HG03064 (cell line): ENCODE data around the gene MS4A6A.
"Not testable (repeated sequence)": the region's sequence is repeated elsewhere in the genome, so short reads cannot be mapped to it uniquely, and the experiment has no call there.

Experiments used
- ATAC-seq: cut with Tn5 transposase; IDR thresholded peaks from one replicate; pipeline ENCODE4 v1.9.1; 2021; ENCODE audit warnings: low read depth; ENCODE audit not compliant: unreplicated experiment

The MS4A6A gene

GRCh38 chr11:60182541-60183330, at the start of gene MS4A6A:
TSS of gene MS4A6A (minus strand) at chr11:60183083. CDS start at chr11:60181727, 1,356 bp downstream.
- no peak for ATAC-seq

GRCh38 chr11:60230681-60231080, 47.8 kb upstream of the MS4A6A start:
- no peak for ATAC-seq

- no peak for ATAC-seq
Observed at GRCh38 chr11:60222141-60222540, 39.3 kb upstream of the MS4A6A start.

GRCh38 chr11:60221692-60222091, 38.8 kb upstream of the MS4A6A start:
- no peak for ATAC-seq

GRCh38 chr11:60221181-60221580, 38.3 kb upstream of the MS4A6A start:
- no peak for ATAC-seq

- no peak for ATAC-seq
Observed at GRCh38 chr11:60214386-60214785, 31.5 kb upstream of the MS4A6A start.

- ATAC-seq, result no peak
Observed at GRCh38 chr11:60211206-60211605, 28.3 kb upstream of the MS4A6A start.

GRCh38 chr11:60209977-60210376, 27.1 kb upstream of the MS4A6A start:
- no peak for ATAC-seq

GRCh38 chr11:60208951-60209350, 26.1 kb upstream of the MS4A6A start:
- ATAC-seq, result no peak

GRCh38 chr11:60208146-60208895, 25.4 kb upstream of the MS4A6A start:
- no peak for ATAC-seq

- no peak for ATAC-seq
Observed at GRCh38 chr11:60206616-60207015, 23.7 kb upstream of the MS4A6A start.

GRCh38 chr11:60204922-60205321, 22.0 kb upstream of the MS4A6A start:
- ATAC-seq, result no peak

- not testable (repeated sequence) for ATAC-seq
Observed at GRCh38 chr11:60201334-60201733, 18.5 kb upstream of the MS4A6A start.

- ATAC-seq, result no peak
Observed at GRCh38 chr11:60197442-60197841, 14.6 kb upstream of the MS4A6A start.

GRCh38 chr11:60195923-60196368, 13.1 kb upstream of the MS4A6A start:
- no peak for ATAC-seq

GRCh38 chr11:60194511-60194910, 11.6 kb upstream of the MS4A6A start:
- no peak for ATAC-seq

- peak; percentile 91 for ATAC-seq
Observed at GRCh38 chr11:60193687-60194433, 11.0 kb upstream of the MS4A6A start.

- not testable (repeated sequence) for ATAC-seq
Observed at GRCh38 chr11:60192564-60192963, 9.7 kb upstream of the MS4A6A start.

GRCh38 chr11:60188481-60188880, 5.6 kb upstream of the MS4A6A start:
- not testable (repeated sequence) for ATAC-seq

GRCh38 chr11:60186128-60186527, 3.2 kb upstream of the MS4A6A start:
- ATAC-seq, result not testable (repeated sequence)

GRCh38 chr11:60185512-60185827, 2.6 kb upstream of the MS4A6A start:
- ATAC-seq, result not testable (repeated sequence)
